Left lobe of liver (tissue), 2 donors: ENCODE measurements around the gene MFN2. TPM values are rescaled to one million over a fixed set of nuclear protein-coding genes. Genes with fewer than 3 reads are reported as not detected.

Source experiments
- ATAC-seq: fragments of 200-7000 bp; cut with Tn5 transposase; one replicate; pipeline ENCODE4 v1.9.1; 2020; ENCODE audit warnings: mild to moderate bottlenecking, moderate library complexity
- DNase-seq: peaks from one replicate; pipeline ENCODE4 v3.0.0-alpha.2; 2020; ENCODE audit warnings: low spot score
- total RNA-seq: library from RNA; stranded (reverse); gene quantifications from one replicate; pipeline ENCODE4 v1.2.1, GENCODE V29; 2021
- donor health status: DM: no; HTN: no; CAD: no; lungs with moderate emphysema.
- donor health status: DM: no; HTN: yes; CAD: no.

Gene MFN2
- total RNA-seq, 1 donor from 2014 or later: 45.0 TPM

DNA sequence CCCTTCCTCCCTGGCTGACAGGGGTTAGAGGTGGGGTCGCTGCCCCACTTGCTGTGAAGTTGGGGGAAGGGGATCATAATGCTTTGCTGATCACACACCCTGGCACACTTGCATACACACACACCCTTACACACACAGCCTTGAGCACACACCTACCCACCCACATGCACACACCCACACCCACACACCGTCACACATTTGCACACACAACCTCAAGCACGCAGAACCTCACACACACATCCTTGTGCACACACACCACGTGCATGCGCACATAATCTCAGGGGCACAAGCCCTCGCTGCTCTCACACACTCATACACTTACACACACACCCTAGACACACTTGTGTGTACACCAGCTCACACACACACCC, 66.5 kb downstream of the MFN2 start:
- no peak for DNase-seq
- ATAC-seq: no peak

GRCh38 chr1:12047120-12047876, 67.1 kb downstream of the MFN2 start:
- DNase-seq (no peak), ATAC-seq (no peak)

DNA sequence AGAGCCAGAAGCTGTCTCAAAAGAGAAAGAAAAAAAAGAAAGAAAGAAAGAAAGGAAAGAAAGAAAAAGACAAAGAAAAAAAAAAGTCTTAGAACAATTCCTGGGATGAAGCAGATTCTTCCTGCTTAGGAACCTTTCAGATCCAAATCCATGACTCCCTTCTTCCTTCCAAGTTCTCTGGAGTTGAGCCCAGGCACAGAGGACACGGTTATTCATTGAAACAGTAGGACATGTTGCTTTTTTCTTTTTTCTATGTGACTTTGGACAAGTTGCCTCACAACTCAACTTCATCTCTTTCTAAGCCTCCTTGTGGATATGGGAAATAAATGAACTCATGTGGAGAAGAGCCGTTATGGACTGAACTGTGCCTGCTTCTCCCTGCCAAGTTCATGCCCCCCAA, 68.1 kb downstream of the MFN2 start:
- ATAC-seq: no peak
- DNase-seq: no peak

- DNase-seq: no peak
- ATAC-seq: no peak
Measured at GRCh38 chr1:12049616-12050015, 69.4 kb downstream of the MFN2 start.

- no peak for DNase-seq
- no peak for ATAC-seq
Measured at GRCh38 chr1:12051361-12051760, 71.1 kb downstream of the MFN2 start.

DNA sequence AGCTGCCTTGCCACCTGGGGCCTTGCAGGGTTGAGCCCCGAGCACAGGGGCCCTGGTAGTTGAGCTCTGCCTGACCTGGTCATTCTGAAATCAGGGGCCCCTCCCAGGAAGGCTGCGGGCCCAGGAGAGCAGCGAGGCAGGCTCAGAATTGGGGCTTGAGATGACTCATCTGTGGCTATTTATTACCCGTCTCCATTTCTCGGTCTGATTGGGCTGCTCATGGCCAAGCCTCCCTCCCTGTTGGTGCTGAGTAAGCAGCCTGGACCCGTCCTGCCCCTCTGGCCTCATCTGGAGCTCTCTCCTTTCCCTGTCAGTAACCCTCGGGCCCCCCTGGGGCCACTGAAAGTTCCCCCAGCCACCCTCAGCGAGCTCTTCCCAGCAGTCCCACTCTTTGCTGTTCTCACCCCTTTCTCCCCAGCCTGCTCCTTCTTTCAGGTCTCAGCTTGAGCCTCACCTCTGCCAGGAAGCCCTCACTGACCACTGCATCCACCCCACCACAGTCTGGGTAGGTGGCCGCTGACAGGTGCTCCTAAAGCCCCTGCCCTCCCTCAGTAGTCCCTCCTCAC, 71.8 kb downstream of the MFN2 start:
- no peak for DNase-seq
- ATAC-seq: peak; percentile 25

- no peak for DNase-seq
- peak; percentile 64 for ATAC-seq
Measured at GRCh38 chr1:12052997-12053686, 72.9 kb downstream of the MFN2 start.

GRCh38 chr1:12053752-12054548, 73.7 kb downstream of the MFN2 start:
- DNase-seq: no peak
- ATAC-seq: no peak

- ATAC-seq (no peak), DNase-seq (no peak)
Measured at GRCh38 chr1:12055259-12055658, 75.0 kb downstream of the MFN2 start.

DNA sequence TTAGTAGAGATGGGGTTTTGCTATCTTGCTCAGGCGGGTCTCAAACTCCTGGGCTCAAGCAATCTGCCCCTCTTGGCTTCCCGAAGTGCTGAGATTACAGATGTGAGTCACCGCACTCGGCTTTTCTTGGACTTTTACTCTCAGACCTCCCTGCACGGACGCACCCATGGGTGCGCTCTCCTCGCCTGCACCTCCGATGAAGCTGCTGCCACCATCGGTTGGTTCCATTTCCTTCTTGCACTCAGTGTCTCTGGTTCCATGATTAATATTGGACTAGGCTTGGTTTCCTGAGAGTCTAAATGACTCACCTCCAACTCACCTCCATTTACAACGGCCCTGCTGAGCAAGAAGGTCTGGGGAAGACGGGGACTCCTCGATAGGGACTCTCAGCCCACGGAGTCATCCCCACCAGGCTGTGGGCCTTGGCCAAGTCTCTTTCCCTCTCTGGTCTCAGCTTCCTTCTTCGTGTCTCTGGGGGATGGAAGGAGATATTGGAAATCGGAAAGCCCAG, 76.1 kb downstream of the MFN2 start:
- no peak for DNase-seq
- ATAC-seq: no peak

DNA sequence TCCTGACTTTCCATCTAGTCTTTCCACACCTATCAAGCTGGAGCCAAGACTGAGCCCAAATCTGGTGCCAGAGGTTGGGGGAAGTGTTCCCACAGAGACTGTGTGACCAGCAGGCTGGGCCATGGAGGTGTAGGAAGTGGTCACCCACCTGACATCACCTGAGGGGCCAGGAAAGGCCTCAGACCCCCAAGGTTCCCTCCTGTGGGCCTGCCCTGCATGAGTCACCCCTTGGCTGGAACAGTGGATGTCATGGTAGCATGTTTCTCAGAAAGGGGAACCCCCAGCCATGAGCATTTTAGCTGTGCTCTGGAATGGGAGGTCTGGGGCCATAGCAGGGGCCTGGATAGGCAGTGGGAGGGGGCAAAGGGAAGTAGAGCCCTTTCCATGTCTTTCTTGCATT, 77.1 kb downstream of the MFN2 start:
- DNase-seq (no peak), ATAC-seq (no peak)

DNA sequence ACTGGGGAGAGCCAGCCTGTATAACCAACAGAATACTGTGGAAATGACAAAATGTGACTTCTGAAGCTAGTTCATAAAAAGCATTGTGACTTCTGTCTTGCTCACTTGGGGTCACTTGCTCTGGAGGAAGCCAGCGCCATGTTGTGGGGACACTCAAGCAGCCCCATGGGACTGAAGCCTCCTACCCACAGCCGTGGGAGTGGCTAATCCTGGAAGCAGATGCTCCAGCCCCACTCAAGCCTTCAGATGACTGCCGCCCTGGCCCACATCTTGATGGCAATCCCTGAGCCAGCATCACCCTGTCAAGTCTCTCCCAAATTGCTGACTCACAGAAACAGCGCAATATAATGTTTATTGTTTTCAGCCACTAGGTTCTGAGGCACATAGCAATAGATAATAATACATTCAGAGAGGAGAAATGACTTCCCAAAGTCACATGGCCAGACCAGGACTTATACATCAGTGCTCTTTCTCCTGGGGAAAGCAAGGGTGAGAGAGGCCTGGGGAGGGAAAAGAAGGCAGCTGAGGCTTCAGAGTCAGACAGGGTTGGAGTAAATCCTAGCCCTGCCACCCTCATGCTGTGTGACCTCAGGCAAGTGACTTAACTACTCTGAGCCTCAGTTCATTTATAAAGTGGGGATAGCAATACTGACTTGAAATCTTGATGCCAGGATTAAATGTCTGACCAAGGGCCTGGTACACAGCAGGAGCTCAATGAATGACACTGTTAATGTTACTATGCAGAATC, 77.9 kb downstream of the MFN2 start:
- DNase-seq: no peak
- no peak for ATAC-seq

DNA sequence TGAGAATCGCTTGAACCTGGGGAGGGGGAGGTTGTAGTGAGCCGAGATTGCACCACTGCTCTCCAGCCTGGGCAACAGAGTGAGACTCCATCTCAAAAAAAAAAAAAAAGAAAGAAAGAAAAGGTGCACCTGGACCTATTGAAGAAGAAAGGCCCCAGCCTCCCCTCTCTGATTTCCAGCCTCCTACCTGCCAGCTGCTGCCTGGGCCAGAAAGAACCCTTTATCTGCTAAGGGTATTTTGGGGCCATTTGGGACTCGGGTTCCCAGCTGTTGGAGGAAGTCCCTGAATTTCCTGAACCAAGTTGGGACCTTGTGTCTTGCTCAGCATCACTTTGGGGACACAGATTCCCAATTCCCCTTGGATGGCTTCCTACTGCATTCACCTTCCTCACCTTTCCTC, 79.0 kb downstream of the MFN2 start:
- no peak for DNase-seq
- ATAC-seq: no peak

DNA sequence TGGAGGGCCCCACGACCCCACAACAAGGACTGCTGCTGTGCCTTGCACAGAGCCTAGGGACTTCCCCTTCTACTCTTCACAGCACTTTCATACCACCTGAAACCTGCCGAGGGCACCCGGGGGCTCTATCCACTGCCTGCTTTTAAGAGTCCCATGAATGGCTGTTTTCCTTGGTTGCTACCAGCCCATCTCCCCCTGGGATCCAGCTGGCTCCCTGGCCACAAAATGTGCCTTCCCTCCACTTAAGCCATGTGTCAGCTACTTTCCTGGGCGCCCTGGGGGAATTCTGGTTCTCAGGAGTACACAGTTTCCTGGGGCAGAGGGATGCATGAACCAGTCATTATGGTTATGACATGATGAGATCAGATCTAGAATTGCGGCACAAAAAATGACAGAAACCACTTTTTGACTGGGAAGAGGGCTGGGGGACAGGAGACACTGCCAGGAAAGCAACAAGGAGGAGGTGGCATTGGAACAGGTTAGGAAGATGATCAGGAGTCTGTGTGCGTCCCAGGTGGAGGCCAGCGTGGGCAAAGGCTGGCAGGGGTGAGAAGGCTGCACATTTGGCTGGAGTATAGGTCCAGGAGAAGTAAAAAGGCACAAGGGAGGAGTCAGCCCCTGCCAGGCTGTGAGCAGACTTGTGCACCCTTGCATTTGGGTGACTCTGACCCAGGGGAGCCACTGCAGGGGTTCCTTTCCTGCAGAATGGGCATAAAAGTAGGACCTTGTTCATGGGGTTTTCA, 79.6 kb downstream of the MFN2 start:
- ATAC-seq (no peak), DNase-seq (no peak)

DNA sequence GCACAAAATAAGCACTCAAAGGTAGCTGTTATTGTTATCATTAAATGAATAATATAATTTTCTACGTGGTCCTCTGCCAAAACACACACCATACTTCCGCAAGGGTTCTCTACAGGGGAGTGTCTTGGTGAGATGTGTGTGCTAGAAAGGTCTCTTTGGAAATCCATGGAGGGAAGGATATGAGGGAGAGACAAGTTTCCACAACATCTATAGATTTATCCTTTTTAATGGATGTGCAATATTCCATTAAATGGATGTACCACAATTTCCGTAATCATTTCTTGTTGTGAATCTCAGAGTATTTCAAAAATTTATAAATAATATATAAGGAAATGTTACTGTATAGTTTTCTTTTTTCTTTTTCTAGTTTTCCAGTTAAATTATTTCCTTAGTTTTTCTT, 80.3 kb downstream of the MFN2 start:
- ATAC-seq (no peak), DNase-seq (no peak)

Other genes with a start within 250 kb of the MFN2 start
- gene AGTRAP, start 244.3 kb upstream of the MFN2 start, total RNA-seq: 9.0 TPM
- gene C1orf167, start 218.3 kb upstream of the MFN2 start, total RNA-seq: not detected
- gene MTHFR, start 174.5 kb upstream of the MFN2 start, total RNA-seq: 14.9 TPM
- gene CLCN6, start 174.3 kb upstream of the MFN2 start, total RNA-seq: 10.8 TPM
- not detected for gene NPPA, start 132.7 kb upstream of the MFN2 start, total RNA-seq
- gene NPPB, start 121.5 kb upstream of the MFN2 start, total RNA-seq: not detected
- 50.9 TPM for gene KIAA2013, start 54.0 kb upstream of the MFN2 start, total RNA-seq
- gene PLOD1, start 45.7 kb upstream of the MFN2 start, total RNA-seq: 70.8 TPM
- gene MIIP, start 39.1 kb downstream of the MFN2 start, total RNA-seq: 10.1 TPM
- gene TNFRSF8, start 82.9 kb downstream of the MFN2 start, total RNA-seq: 0.18 TPM
- 16.8 TPM for gene TNFRSF1B, start 186.5 kb downstream of the MFN2 start, total RNA-seq
- gene VPS13D, start 249.6 kb downstream of the MFN2 start, total RNA-seq: 31.1 TPM